ENCODE measurements around the gene F5.

The F5 gene

GRCh38 chr1:169576935-169577331, 9.3 kb downstream of the F5 start:
- no peak for DNase-seq (ENCODE audit: low read depth)
- H3K4me3 ChIP-seq (replicated peaks; ENCODE audit: low read depth, low read length) = no peak overlapping the region
- TF ChIP-seq CTCF (IDR thresholded peaks at IDR 0.05; ENCODE audit: low read length, missing control alignments) = no peak

- no peak for DNase-seq (ENCODE audit: low read depth)
- no peak for TF ChIP-seq CTCF (IDR thresholded peaks at IDR 0.05; ENCODE audit: low read length, missing control alignments)
- H3K4me3 ChIP-seq (replicated peaks; ENCODE audit: low read depth, low read length) = no peak overlapping the region
Observed at GRCh38 chr1:169576241-169576934, 9.9 kb downstream of the F5 start.

GRCh38 chr1:169574336-169574735, 11.9 kb downstream of the F5 start:
- DNase-seq (ENCODE audit: low read depth) = no peak
- TF ChIP-seq CTCF (IDR thresholded peaks at IDR 0.05; ENCODE audit: low read length, missing control alignments) = no peak
- no peak overlapping the region for H3K4me3 ChIP-seq (replicated peaks; ENCODE audit: low read depth, low read length)

GRCh38 chr1:169572187-169572586, 14.1 kb downstream of the F5 start:
- TF ChIP-seq CTCF (IDR thresholded peaks at IDR 0.05; ENCODE audit: low read length, missing control alignments) = no peak
- DNase-seq (ENCODE audit: low read depth) = peak; percentile 8
- no peak overlapping the region for H3K4me3 ChIP-seq (replicated peaks; ENCODE audit: low read depth, low read length)

- no peak for DNase-seq (ENCODE audit: low read depth)
Observed at GRCh38 chr1:169571450-169571849, 14.8 kb downstream of the F5 start.

GRCh38 chr1:169570172-169570574, 16.1 kb downstream of the F5 start:
- no peak overlapping the region for H3K4me3 ChIP-seq (replicated peaks; ENCODE audit: low read depth, low read length)
- no peak for TF ChIP-seq CTCF (IDR thresholded peaks at IDR 0.05; ENCODE audit: low read length, missing control alignments)
- DNase-seq (ENCODE audit: low read depth) = no peak

More at GRCh38 chr1:169571450-169571849, 14.8 kb downstream of the F5 start:
- H3K4me3 ChIP-seq (replicated peaks; ENCODE audit: low read depth, low read length) = no peak overlapping the region
- no peak for TF ChIP-seq CTCF (IDR thresholded peaks at IDR 0.05; ENCODE audit: low read length, missing control alignments)

- TF ChIP-seq CTCF (IDR thresholded peaks at IDR 0.05; ENCODE audit: low read length, missing control alignments) = no peak
- H3K4me3 ChIP-seq (replicated peaks; ENCODE audit: low read depth, low read length) = no peak overlapping the region
- no peak for DNase-seq (ENCODE audit: low read depth)
Observed at GRCh38 chr1:169568497-169568896, 17.8 kb downstream of the F5 start.
